ELF-1 (cell line): ENCODE measurements around the gene NPC1.
A peak's percentile ranks its signal among the peaks of the same experiment; 100 is the strongest.
"Not testable (repeated sequence)": the region's sequence is repeated elsewhere in the genome, so short reads cannot be mapped to it uniquely, and the experiment has no call there.

Source experiments
- DNase-seq: peaks from one replicate; pipeline ENCODE4 v3.0.0-alpha.2; 2016; ENCODE audit warnings: low read depth, low spot score

NPC1 gene

DNA sequence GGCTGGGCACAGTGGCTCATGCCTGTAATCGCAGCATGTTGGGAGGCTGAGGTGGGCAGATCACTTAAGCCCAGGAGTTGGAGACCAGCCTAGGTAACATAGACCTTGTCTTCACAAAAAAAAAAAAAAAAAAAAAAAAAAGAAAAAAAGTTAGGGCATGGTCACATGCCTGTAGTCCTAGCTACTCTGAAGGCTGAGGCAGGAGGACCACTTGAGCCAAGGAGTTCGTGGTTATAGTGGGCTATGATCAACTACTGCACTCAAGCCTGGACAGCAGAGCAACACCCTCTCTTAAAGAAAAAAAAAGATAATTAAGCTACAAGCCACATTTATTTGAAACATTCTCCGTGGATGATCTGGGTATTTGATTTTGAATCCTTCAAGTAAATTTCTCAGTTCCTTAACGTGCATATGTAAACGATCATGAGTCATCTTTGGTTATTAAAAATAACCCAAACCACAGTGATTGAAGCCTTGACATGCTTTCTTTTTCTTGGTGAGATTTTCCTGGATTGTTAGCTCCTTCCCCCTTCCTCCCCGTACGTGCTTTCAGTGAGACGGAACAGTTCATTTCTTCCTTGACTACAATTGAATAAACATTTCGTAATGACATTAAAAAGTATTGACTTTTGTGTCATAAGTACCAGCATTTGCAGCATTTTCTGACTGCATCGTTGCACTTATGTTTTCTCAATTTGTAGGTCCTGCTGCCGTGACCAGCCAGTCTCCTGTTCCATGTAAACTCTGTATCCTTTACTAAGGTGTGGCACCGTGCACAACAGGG is 62.7 kb downstream of the NPC1 start:
- no peak for DNase-seq

DNA sequence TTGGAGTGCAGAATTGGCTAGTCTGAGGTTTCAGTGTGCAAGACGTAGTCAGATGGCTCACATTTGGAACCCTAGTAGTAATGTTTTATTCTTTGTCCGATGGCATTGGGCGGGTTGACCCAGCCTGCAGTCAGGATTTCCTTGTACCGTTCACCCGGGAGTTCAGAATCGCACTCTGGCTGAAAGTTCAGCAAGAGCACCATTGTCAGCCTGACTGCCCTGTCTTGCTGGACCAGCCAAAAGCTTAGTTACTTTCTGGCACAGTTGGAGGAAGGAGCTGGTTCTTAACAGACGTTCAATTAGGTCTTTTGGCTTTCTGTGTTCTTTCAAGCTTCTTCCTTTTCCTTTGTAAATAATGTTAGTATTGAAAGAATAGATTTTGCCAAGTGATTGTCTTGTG is 64.4 kb downstream of the NPC1 start:
- DNase-seq, result no peak

DNA sequence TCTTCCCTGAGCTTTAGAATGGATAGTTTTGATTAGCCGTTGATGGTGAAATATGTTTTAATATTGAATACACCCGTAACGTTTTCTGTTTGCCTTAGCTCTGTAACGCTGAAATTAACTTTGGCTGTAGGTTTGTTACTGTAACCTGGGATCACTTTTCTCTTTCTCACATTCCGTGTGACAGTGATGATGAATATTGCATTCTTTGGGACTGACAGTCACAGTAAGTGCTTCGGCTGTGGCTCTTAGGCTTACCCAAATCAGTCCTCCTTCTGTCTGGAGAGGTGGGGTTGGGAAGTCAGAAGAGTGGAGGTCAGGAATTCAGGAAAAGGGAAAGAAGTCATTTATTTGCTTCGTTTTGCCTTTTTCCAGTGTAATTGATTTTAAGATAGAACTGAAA is 65.0 kb downstream of the NPC1 start:
- DNase-seq, result no peak

DNA sequence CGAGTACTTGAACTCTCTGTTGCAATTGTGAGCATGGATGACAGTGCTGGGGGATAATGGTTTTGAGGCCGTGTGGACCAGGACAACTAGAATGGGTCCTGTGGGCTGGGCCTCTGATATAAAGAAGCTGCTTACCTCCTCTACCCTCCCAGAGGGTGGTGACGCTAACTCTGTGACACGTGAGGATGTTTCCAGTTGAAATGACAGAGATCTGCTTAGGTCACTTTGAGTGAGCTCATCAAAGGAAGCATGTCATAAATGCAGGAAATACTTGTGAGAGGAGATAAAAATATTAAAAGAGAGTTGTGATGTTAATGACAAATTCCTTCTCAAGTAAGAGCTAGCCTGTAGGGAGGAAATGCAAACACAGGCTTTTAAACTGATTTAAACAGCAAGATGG is 66.6 kb downstream of the NPC1 start:
- no peak for DNase-seq

DNA sequence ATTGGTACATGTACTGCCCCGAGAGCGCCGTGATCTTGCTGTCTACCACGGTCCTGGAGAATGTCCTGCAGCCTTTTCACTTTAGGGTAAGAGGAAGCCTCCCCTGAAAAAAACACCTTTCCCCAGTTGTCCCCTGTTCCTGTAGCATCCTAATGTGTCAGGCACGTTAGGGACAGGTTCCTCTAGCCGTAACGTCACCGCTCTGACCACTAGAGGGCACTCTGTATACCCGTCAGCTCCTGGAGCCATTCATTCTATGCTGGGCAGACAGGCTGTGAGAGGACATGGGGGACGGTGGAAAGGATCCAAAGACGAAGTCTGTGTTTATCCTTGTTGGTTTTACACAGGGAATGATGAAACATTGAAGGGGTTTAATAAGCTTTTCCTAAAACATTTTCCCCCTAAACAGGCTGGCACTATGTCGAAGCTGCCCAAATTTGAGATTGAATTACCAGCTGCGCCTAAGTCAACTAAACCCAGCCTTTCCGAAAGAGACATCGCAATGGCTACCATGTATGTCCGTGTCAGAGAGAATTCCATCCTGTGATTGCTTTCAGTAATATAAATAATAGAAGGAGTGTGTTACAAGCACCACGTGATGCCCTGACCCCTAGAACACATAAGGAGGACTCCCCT is 70.3 kb downstream of the NPC1 start:
- peak; percentile 86 for DNase-seq

DNA sequence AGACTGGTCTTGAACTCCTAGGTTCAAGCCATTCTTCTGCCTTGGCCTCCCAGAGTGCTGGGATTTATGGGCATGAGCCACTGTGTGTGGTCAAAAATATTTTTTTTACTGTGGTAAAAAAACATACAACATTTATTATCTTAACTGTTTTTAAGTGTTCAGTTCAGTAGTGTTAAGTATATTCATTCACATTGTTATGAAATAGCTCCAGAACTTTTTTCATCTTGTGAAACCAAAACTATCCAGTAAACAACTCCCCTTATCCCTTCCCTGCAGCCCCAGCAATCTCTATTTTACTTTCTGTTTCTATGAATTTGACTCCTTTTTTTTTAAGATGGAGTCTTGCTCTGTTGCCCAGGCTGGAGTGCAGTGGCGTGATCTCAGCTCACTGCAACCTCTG is 73.7 kb downstream of the NPC1 start:
- no peak for DNase-seq

DNA sequence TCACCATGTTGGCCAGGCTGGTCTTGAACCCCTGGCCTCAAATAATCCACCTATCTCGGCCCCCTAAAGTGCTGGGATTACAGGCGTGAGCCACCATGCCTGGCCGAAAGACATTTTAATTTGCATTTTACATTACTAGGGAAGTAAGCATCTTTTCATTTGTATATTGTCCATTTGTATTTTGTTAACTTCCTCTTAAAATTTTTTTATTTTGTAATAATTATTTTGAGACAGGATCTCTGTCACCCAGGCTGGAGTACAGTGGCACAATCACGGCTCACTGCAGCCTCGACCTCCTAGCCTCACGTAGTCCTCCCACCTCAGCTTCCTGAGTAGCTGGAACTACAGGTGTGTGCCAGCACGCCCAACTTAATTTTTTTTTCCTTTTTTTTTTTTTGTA is 74.1 kb downstream of the NPC1 start:
- not testable (repeated sequence) for DNase-seq

DNA sequence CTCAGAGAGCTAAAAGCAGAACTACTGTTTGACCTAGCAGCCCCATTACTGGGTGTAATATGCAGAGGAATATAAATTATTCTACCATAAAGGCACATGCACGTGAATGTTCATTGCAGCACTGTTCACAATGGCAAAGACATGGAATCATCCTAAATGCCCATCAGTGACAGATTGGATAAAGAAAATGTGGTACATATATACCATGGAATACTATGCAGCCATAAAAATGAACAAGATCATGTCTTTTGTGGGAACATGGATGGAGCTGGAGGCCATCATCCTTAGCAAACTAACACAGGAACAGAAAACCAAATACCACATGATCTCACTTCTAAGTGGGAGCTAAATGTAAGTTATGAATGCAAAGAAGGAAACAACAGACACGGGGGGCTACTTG is 75.4 kb downstream of the NPC1 start:
- not testable (repeated sequence) for DNase-seq

DNA sequence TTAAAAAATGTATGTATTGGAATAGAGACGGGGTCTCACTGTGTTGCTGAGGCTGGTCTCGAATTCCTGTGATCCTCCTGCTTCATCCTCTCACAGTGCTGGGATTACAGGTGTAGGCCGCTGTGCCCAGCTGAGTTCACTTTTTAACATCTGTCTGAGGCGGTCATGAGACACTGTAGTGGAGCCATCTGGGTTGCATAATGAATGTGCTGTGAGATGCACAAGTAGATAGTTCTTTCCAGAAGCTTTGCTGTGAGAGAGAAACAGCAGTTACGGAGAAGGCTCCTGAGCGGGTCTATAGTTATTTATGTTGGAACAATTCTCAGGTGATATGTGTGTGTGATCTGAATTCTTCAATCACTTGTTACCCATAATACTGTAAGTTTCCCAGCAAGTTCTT is 79.9 kb downstream of the NPC1 start:
- DNase-seq, result no peak

DNA sequence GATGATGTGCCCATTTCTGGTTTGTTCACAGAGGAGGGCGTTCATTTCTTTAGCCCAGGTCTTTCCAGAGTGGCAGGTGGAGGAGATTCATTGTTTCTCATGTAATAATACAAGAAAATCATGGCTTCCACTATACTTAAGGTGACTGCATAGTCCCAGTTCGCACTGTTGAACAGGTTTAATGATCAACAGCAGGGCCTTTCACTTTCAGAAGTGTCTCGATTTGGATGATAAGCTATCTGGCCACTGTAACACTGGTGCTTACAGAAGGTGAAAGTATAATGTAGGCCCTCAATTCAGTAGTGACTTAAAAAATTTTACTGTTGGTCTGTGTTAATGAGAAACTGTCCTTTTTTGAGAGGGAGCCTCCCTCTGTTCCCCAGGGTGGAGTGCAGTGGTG is 81.6 kb downstream of the NPC1 start:
- DNase-seq, result no peak

DNA sequence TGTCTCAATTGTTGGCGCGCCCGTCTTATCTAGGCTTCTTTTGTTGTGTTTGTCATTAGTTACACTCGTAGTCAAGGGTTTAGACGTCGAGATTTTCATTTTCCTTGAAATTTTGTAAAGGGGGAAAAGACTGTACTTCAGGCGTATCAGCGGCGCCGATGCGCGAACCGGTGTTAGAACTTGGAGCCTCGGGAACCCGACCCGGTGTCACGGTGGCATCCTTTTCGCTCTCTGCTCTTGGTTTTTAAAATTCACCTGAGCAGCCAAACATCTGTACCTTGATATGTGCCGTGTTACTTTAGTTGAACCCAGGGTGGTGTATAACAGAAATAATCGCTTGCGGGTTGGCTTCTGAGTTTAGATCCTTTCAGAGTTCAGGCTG is 82.4 kb downstream of the NPC1 start:
- DNase-seq, result no peak

DNA sequence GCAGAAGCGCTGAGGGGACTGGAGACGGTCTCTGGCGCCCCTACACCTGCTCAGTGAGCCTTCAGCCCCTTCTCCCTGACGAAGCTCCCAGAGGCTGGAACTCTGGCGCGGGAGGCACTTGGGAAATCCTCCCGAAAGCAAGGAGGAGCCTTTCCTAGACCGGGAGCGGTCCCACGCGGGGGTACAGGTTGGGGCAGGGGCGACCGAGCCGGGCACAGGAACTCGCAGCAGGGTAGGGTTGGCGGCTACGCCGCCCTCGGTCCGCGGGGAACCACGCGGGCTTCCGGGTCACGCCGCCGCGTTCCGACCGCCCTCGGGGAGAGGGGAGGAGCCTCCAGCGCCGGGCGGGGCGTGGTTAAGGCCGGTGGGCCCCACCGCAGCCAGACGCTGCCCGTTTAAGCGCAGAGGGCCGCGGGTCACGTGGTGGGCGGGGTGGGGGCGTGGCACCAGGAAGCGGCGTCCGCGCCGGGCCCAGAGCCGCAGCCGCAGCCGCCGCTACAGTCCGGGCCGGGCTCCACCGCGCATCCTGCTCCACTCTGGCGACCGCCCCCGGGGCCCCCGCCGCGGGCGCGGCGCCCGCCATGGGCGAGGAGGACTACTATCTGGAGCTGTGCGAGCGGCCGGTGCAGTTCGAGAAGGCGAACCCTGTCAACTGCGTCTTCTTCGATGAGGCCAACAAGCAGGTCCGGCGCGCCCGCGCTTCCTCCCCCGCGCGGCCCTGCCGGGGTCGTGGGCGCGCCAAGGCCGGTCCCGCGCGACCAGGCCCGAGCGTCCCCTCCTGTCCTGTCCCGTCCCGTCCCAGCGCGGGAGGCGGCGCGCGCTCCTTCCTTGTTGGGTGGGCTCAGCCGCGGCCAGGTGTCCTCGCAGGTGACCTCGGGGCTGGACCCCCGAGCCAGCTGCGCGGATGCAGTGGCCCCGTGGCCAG is 83.0 kb downstream of the NPC1 start, which contains the start of gene RMC1:
Gene RMC1, plus strand, starts transcription at position 474 of the 925 bp plus-strand sequence. Its CDS starts 108 bp downstream, at position 582.
- peak; percentile 95 for DNase-seq

DNA sequence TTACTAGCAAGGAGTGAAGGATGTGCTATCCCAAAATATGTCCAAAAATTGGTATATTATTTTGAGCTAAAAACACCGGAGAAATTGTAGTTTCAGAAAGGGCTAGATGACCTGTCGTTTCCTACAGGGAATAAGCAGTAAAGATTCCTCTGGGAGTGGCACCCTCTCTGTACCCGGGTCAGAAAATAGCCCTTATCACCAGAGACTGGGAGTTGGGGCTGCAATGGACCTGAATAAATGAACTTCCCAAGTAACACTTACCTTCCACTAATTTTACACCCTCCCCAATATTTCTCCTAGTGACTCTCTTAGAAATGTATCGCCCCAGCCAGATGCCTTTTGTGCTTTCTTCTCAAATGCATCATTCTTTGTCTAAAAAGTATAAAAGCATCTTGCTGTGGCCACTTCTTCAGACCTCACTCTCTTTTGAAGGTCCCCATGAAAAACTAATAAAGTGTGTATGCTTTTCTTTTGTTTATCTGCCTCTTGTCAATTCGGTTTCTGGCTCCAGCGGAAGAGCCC is 83.7 kb downstream of the NPC1 start:
- no peak for DNase-seq

DNA sequence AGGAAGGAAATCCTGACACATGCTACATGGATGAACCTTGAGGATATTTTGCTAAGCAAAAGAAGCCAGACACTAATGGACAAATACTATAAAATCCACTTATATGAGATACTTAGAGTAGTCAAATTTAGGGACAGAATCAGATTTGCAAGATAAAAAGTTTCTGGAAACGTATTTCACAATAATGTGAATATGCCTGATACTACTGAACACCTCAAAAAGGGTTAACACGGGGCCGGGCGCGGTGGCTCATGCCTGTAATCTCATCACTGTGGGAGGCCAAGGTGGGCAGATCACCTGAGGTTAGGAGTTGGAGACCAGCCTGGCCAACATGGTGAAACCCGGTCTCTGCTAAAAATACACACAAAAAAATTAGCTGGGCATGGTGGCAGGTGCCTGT is 84.7 kb downstream of the NPC1 start:
- no peak for DNase-seq

DNA sequence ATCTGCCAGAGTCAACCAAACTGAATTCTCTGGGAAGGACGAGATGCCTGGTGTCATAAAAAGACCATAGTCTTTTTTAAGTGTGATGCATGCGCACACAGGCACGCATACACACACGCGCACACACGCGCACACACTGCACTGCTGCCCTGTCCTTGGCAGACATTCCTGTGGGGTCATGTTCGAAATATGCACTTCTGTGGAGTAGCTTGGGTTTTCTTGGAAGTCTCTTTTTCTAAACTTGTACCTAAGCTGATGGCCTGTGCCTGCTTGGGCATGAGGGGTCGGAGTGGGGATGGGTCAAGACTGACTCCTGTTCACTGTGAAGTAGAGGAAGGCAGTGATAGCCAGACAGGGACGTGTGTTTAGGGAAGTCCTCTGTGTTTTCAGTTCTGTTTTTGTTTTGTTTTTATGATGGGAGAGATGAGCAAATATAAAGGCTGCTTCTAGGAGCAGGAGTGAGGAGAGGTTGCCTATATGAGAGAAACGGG is 87.0 kb downstream of the NPC1 start:
- DNase-seq, result no peak

DNA sequence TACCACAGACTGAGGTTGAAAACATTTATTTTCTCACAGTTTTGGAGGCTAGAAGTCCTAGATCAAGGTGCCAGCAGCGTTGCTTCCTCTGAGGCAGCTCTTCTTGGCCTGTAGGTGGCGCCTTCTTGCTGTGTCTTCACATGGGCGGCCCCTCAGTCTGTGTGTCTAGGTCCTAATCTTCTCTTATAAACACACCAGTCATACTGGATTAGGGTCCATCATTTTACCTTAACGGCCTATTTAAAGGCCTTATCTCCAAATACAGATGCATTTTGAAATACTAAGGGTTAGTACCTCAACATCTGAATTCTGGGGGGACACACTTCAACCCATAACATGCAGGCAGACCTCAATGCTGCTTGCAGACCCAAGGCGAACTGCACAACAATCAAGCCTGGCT is 87.4 kb downstream of the NPC1 start:
- DNase-seq, result peak; percentile 67

DNA sequence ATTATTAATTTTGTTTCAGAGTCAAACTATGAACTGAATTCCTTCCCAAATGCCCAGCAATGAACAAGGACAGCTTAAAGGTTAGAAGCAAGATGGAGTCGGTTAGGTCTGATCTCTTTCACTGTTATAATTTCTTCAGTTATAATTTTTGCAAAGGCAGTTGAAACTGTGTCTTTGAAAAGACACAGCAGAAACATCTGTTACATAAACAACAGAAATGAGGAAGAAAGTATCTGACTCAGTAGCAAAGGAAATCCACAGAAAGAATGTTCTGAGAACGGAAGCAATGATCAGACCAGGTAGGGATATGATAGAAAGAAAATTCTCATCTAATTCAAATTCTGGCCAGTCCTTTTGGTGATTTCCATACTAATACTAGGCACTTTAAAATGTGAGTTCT is 88.2 kb downstream of the NPC1 start:
- DNase-seq, result no peak

DNA sequence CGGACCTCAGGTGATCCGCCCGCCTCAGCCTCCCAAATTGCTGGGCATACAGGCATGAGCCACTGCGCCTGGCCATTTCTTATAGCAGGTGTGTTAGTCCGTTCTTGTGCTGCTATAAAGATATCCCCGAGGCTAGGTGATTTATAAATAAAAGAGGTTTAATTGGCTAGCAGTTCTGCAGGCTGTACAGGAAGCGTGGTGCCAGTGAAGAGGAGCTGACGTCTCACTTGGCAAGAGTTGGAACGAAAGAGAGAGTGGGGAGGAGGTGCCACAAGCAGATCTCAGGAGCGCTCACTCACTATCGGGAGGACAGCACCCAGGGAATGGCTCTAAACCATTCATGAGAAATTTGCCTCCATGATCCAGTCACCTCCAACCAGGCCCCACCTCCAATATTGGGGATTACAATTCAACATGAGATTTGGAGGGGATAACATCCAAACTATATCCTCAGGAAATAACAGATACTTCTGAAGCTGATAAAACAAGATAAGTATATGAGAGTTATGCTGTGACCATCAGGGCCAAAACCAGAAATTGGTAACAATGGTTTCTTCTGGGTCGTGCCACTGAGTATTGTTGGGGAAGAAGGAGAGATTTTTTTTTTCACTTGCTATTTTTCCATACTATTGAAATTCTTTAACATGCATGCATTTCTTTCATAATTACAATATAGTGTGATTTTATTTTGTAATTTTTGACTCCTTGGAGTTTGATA is 90.4 kb downstream of the NPC1 start:
- no peak for DNase-seq

DNA sequence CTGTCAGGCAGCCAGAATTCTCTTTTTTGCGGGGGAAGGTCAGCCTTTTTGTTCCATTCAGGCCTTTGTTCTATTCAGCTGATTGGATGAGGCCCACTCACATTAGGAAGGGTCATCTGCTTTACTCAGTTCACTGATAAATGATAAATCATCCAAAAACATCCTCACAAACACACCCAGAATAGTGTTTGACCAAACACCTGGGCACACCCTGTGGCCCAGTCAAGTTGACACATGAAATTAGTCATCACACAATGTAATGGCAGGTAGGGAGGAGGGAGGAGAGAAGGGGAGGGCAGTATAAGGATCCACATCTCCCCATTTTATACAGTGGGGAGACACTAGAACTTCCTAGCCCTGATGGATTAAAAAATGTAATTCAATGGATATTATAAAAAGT is 91.3 kb downstream of the NPC1 start:
- DNase-seq, result no peak

DNA sequence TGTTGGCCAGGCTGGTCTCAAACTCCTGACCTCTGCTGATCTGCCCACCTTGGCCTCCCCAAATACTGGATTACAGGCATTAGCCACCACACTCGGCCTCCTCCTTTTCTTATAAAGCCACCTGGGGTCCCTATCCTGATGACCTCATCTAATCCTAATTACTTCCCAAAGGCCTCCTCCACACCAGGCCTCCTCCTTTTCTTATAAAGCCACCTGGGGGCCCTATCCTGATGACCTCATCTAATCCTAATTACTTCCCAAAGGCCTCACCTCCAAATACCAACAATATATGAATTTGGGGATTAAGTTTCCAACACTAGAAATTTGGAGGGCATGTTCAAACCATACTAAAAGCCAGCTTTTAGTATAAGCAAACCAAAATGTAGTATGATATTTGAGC is 92.7 kb downstream of the NPC1 start:
- no peak for DNase-seq

DNA sequence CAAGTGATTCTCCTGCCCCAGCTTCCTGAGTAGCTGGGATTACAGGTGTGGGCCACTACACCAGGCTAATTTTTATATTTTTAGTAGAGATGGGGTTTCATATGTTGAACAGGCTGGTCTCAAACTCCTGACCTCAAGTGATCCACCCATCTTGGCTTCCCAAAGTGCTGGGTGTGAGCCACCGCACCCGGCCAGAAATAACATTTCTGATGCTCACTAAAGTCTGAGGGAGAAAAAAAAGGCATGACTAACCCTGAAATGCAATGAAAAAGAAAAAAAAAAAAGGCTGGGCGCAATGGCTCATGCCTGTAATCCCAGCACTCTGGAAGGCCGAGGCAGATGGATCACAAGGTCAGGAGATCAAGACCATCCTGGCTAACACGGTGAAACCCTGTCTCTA is 96.7 kb downstream of the NPC1 start:
- not testable (repeated sequence) for DNase-seq
